ENCODE results near the gene ADARB1.

The ADARB1 gene

DNA sequence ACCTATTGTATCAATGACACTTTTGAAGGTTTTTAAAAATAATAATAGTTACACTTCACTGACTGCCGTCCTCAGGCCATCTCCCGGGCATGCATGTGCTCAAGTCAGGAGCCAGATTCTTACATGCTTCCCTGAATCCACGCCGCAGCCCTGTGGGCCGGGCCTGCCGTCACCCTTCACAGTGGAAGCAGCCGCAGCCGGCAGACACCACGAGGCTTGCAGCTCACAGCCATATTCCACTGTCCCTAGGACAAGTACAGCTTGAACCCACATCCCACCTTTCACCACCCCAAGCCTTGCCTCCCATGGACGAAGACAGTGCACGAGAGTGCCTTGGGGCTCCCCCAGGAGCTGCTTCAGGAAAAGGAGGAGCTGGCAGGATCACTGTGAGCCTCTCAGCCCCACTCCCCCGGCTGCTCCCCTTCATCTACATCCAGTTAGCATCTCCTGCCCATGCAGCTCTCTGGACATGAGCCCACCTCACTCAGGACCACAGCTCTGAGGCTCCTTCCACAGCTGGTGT is 136.1 kb downstream of the ADARB1 start:
- DNase-seq: no peak

DNA sequence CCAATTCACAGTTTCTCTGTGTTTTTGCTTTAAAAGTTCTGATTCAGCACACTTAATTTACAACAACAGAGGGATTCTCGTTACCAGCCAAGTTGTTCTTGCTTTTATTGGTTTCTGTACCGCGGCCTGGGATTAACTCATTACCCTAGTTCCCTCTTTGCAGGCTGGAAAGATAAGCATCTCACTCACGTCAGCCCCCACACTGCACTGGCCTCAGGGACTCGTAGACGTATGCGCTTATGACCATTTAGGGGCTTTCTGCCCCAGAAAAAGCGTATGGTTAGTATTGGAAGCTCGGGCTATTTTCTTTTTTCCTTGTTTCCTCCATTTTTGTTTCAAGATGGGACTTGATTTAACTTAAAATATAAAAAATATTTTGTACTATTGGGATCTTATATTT is 137.3 kb downstream of the ADARB1 start:
- DNase-seq: no peak

DNA sequence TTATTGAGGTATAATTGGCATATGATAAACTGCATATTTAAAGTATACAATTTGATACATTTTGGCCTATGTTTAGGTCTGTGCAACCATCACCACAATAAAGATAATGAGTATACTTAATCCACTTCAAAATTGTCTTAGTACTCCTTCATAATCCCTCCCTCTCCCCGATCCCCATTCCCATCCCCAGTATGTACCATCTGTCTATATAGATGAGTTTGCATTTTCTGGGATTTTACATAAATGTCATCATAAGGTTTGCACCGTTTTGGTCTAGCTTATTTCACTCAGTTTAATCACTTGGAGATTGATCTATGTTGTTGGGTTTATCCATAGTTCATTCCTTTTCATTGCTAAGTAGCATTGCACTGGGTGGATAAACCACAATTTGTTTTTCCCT is 139.0 kb downstream of the ADARB1 start:
- DNase-seq: no peak

DNA sequence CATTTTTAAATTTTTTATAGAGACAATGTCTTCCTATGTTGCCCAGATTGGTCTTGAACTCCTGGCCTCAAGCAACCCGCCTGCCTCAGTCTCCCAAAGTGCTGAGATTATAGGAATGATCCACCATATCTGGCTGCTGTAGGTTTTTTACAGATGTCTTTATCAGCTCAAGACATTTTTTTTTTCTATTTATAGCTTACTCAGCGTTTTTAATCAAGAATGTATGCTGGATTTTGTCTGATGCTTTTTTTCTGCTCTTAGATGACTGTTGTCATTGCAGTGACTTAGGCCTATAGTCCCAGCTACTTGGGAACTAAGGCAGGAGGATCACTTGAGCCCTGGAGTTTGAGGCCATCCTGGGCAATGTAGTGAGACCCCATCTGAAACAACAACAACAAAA is 140.8 kb downstream of the ADARB1 start:
- no peak for DNase-seq

GRCh38 chr21:45217010-45217409 is 142.6 kb downstream of the ADARB1 start:
- DNase-seq: no peak

- no peak for DNase-seq
Observed at GRCh38 chr21:45219517-45219916, 145.1 kb downstream of the ADARB1 start.

DNA sequence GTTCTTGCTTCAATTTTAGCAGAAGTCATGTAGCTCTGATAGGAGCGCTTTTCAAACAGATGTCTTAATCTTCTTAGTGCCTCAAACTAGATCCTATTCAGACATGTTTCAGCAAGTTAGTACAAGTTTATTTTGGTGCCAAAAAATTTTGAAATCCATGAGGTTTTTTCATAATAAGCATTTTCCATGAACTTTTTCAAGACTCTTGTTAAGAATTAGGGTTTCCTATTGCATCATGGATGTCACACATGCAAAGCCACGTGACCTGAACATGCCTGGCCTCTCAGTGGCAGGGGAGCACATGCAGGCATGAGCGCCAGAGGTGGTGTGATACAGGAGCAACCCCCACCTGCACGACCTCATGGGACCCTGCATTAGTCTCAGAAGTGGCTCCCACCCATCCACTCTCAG is 145.7 kb downstream of the ADARB1 start:
- no peak for DNase-seq

- DNase-seq: no peak
Observed at GRCh38 chr21:45220714-45221490, 146.5 kb downstream of the ADARB1 start.

- DNase-seq: no peak
Observed at GRCh38 chr21:45222001-45222400, 147.6 kb downstream of the ADARB1 start.

- DNase-seq: no peak
Observed at GRCh38 chr21:45223236-45224185, 149.1 kb downstream of the ADARB1 start.

DNA sequence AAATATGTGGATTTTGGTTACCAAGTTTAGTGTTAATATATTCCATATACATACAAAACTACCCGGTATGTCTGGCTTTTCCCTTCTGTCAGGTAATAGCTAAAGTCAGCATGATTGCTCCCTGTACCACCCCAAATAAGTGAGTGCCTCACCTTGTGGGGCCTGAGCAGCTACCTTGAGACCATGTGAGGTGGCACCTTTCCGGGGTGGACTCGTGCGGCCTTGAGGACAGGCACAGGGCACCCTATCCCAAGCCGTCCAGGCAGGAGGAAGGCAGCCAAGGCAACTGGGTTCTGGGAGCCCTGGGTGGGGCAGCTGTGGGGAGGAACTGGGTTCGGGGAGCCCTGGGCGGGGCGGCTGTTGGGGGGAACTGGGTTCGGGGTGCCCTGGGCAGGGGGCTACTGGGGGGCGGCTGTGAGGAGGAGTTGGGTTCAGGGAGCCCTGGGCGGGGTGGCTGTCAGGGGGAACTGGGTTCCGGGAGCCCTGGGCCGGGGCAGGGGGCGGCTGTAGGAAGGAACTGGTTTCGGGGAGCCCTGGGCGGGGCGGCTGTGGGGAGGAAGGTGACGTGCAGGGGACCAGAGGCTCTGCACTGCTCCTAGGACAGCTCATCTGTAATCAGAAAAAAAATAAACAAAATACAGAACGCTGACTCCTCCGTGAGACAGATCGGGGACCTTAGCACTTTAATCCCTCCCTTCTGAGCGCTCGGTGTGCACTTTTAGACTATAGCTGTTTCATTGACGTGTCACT is 150.0 kb downstream of the ADARB1 start:
- DNase-seq: no peak

DNA sequence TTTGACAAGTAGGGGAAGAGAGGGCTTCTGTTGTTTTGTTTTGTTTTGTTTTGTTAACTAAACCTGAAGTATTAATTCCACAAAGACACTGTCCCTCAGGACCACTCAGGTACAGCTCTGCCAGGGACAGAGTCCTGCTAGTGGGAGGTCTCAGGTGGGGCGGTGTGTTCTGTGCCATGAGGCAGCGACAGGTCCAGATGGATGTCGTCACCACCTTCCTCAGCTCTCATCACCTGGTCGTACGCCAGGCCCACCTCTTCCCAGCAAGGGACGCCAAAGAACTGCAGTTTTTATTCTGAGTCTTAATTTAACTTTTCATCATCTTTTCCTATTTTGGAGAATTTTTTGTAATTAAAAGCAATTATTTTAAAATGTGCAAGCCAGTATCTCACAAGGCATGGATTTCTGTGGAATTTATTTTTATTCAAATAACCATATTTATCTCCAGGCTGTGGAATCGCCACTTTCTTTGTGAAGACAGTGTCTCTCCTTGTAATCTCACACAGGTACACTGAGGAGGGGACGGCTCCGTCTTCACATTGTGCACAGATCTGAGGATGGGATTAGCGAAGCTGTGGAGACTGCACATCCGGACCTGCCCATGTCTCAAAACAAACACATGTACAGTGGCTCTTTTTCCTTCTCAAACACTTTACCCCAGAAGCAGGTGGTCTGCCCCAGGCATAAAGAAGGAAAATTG is 150.8 kb downstream of the ADARB1 start:
- DNase-seq: no peak

- DNase-seq: no peak
Observed at GRCh38 chr21:45225741-45226327, 151.5 kb downstream of the ADARB1 start.

GRCh38 chr21:45226540-45227326 is 152.4 kb downstream of the ADARB1 start:
- peak; percentile 38 for DNase-seq

DNA sequence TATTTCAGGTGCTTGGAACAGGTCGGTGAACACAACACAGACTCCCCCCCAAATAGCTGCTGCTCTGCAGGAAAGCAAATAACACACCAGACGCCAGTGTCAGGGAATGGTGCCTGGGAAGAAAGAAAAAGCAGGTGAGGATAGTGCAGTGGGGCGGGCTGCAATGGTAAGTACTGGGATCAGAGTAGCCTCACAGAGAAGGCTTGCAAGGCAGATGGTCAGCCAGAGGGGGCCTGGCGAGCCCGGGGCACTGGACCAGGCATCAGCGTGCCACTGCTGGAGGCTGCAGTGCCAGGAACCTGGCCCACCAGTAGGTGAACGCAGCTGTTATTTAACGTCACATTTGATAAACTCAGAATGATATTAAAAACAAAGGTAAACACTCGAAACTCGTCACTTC is 153.4 kb downstream of the ADARB1 start:
- DNase-seq: no peak

DNA sequence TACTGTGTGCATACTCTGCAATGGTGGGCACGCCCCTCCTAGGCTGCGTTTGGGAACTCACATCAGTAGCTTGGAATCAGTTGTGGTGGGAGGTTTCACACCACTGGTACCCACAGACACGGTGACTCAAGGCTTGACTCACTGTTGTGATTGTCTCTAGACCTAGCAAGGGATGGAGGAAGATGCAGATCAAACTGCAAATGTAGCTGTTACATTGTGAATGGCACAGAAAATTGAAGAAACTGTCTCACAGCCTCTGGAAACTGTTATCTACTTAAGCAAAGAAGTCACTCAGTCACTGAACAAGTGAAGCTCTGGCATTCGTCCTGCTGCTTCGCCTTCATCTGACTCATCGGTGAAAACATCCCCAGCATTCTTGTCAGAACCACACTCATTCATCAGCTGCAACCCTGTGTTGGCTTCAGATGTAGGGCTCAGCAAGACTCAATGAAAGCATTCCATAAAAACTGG is 153.8 kb downstream of the ADARB1 start:
- peak; percentile 84 for DNase-seq

DNA sequence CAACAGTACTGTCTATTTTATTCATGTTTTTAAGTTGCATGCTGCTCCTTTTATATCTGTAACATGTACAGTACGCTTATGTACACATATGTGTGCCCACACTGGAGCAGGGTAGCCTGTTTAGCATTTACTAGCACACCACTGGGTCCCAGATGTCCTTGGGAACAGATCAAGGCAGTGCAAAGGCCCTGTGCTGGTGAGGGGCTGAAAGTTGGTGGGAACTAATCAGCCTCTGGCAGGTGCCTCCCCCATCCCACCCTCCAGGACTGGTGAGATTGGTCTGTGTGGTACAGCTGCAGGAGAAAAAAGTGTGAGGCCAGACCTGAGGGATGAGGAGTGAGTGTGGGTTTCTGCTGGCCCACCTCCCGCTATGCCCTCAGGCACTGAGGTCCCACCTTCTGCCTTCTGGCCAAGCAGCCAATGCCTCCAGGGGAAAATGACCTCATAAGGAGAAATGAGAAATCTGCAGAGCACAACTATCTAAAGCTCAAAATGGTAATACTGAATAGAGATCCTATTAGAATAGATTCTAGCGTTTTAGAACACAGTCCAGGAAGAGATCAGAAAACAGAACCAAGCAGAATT is 154.4 kb downstream of the ADARB1 start:
- DNase-seq: no peak

GRCh38 chr21:45231705-45232104 is 157.3 kb downstream of the ADARB1 start:
- DNase-seq: no peak

- no peak for DNase-seq
Observed at GRCh38 chr21:45234127-45234526, 159.7 kb downstream of the ADARB1 start.

- DNase-seq: no peak
Observed at GRCh38 chr21:45234965-45235364, 160.6 kb downstream of the ADARB1 start.

DNA sequence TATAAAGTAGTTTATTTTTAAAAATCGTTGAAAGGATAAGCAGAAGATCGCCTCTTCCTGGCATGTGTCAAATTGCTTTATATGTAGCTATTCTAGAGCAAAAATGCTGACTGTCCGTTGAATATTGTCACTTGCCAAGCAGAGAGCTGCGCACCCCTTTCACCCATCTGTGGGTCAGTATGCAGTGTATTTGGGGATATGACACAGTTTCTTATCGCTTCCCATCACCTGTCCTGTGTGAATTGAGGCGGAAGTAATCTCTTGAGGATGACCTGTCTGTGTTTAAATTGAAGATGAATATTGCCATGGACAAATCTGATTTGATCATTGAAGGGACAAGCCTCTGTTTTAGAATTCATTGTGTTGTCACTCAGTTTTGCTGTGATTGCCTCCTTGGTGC is 161.1 kb downstream of the ADARB1 start:
- DNase-seq: no peak
